ENCODE data around the gene KIAA1958.
"Not testable (repeated sequence)": the region's sequence is repeated elsewhere in the genome, so short reads cannot be mapped to it uniquely, and the experiment has no call there.

The KIAA1958 gene

GRCh38 chr9:112489876-112490666 is 3.4 kb downstream of the KIAA1958 start:
- DNase-seq (ENCODE audit: low read depth in 2 of 2) = no peak

DNA sequence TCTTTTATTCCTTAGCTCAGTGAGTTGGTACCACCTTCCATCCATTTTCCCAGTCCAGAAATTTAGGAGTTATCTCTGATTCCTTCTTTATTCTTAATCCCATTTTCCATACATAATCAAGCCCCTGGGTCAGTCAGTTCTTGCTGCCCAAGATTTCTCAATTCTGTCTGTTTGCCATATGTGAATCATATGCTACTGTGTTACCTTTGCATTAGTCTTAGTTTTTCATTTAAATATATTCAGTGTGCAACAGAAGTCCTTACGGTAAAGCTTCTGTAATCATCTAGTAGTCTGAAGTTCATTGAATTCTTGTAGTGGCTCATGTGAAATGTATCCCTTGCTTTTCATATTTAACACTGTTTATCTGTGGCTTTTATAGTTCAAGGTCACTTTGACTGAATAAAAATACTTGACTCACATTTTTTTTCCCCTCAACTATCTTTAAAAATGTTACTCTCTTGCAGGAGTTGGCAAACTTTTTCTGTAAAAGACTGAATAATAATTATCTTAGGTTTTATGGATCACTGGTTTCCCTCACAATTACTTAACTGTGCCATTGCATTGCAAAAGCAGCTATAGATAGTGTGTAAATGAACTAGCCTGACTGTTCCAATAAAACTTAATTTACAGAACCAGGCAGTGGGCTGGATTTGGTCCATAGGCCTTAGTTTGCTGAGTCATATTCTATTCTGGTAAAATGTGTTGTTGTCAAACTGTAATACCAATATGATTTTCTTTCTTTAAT is 6.9 kb downstream of the KIAA1958 start:
- no peak for DNase-seq (ENCODE audit: low read depth in 2 of 2)

DNA sequence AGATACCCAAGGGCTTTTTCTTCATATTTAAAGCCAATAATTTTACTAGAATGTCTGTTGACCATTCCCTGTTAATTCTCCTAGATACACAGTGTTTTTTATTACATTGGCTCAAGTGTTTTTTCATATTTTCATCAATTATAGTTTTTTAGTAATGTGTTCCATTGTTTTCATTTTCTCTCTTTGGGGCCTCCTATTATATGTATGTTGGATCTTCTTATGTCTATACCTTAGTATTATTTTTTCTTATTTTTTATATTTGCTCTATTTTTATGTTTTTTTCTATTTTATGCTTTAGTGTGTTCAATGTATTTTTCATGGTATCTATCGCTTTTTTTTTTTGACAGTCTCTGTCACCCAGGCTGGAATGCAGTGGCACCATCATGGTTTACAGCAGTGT is 7.5 kb downstream of the KIAA1958 start:
- DNase-seq (ENCODE audit: low read depth in 2 of 2) = no peak

- no peak for DNase-seq (ENCODE audit: low read depth in 2 of 2)
Measured at GRCh38 chr9:112495614-112496013, 9.0 kb downstream of the KIAA1958 start.

DNA sequence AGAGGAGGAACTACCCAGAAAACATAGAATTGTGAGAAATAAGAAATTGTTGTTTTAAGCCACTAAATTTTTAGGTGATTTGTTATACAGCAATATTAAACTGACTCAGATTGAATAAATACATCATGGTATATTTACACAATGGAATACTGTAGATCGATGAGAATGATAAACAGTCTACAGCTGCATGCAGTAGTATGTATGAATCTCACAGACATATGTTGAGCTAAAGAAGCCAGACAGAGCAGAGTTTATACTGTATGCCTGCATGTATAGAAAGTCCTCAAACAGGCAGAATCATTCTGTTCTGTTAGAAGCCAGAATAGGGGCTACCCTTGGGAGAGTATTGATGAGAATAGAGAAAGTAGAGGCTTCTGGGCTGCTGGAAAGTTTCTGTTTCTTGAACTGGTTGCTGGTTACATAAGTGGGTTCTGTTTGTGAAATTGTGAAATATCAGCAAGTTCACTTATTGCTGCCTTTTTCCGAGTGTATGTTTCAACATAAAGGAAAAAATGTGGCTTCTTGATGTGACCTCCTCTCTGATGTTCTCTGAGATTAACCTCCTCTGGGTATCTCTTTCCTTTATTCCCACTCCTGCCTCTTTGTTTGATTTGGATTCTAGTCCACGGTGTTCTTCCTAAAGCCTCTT is 9.6 kb downstream of the KIAA1958 start:
- DNase-seq (ENCODE audit: low read depth in 2 of 2) = no peak

- DNase-seq (ENCODE audit: low read depth in 2 of 2) = no peak
Measured at GRCh38 chr9:112500842-112501241, 14.2 kb downstream of the KIAA1958 start.

- no peak for DNase-seq (ENCODE audit: low read depth in 2 of 2)
Measured at GRCh38 chr9:112501287-112501686, 14.7 kb downstream of the KIAA1958 start.

GRCh38 chr9:112502175-112502946 is 15.7 kb downstream of the KIAA1958 start:
- DNase-seq (ENCODE audit: low read depth in 2 of 2) = no peak

DNA sequence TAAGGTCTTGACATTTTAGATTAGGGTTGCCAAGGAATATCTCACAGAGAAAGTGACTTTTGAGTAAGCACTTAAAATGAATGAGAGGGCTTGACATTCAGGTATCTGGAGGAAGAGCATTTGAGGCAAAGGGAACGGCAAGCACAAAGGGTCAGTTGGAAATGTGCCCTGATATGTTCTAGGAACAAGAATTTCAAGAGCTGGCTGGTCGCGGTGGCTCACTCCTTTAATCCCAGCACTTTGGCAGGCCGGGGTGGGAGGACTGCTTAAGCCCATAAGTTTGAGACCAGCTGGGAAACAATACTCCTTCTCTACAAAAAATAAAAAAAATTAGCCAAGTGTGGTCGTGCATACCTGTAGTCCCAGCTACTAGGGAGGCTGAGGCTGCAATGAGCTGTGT is 16.5 kb downstream of the KIAA1958 start:
- DNase-seq (ENCODE audit: low read depth in 2 of 2) = no peak

- no peak for DNase-seq (ENCODE audit: low read depth in 2 of 2)
Measured at GRCh38 chr9:112505086-112505485, 18.5 kb downstream of the KIAA1958 start.

DNA sequence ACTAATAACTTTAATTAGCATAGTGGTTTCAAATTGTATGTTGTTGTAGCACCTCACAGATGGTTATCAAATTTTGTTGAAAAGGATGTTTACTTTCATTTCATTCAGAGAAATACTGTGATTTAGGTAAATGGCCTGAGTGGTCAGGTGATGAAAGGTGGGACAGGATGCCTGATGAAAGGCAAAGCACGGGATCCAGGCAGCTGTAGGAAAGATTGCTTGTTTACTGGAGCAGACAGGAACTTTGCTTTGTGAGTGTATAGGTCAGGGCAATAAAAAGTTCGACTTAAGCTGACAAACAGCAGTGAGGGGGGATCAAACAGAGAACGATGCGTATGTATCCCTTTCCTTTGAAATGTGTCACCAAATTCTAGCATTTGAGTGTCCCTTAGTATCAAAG is 19.0 kb downstream of the KIAA1958 start:
- no peak for DNase-seq (ENCODE audit: low read depth in 2 of 2)

DNA sequence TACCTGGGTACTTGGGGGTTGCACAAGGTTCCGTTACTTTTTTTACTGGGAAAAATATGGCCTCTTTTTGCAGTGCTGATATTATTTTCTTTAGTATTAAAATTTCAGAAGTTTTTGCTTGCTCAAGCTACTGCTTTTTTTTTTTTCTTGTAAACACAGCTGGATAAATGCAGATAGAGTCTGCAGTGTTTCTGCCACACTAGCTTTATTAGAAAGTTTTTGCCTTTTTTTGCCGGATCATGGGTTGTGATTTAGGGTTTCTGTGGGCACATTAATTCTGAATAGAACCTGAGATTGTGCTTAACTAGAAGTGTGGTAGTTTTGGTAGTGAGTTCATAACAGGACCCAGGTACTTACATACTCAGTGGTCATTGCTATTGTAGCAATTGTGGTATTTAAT is 19.9 kb downstream of the KIAA1958 start:
- no peak for DNase-seq (ENCODE audit: low read depth in 2 of 2)

DNA sequence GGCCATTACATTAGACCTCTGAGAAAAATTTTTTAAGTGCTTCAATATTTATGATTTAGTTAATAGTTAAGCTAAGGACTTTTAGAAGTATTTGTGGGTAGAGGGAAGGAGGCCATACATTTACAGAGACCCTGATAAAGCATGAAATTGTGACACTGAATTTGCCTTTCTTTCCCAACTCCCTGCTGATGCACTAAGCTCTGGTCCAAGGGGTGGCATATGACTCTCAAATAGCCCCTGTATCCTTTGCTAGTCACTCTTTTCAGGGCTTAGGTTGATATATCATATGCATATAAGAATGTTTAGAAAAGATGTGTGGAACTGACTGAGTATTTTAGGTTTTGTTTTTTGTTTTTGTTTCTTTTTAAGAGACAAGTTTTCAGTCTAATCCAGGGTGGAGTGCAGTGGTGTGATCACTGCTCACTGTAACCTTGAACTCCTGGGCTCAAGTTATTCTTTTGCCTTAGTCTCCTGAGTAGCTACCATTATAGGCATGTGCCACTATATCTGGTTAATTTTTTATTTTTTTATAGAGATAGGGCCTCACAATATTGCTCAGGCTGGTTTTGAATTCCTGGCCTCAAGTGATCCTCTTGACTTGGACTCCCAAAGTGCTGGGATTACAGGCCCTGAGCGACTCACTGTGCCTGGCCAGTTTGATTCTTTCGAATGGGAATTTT is 20.5 kb downstream of the KIAA1958 start:
- DNase-seq (ENCODE audit: low read depth in 2 of 2) = no peak

DNA sequence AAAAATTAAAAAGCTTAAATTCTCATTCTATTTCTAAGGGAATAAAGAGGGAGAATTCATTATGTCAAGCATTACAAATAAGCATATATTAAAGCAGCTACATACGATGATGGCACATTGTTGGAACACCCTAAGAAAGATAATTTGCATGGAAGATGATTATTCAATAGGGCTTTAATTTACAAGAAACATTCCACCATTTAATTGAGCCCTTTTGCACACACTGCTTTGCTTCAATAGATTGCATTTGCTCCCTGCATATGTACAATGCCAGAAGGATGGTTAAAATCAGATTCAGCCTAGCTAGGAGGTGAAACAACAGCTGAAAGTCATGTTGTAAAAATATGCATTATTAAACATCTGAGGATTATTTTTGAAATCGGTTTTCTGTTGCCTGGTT is 21.8 kb downstream of the KIAA1958 start:
- no peak for DNase-seq (ENCODE audit: low read depth in 2 of 2)

- DNase-seq (ENCODE audit: low read depth in 2 of 2) = not testable (repeated sequence)
Measured at GRCh38 chr9:112512377-112512776, 25.8 kb downstream of the KIAA1958 start.

DNA sequence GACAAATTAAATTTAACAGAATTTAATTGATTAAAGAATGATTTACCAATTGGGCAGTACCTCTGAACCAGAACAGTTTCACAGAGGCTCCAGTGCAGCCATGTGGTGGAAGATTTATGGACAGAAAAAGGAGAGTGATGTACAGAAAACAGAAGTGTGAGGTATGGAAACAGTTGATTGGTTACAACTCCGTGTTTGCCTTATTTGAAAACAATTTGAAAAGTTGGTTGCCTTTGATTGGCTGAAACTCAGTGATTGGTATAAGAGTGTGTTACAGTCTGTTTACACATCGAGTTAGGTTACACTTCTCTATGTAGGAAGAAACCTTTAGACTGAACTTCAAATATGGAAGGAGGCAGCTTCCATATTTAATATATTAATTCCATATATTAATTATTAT is 30.1 kb downstream of the KIAA1958 start:
- no peak for DNase-seq (ENCODE audit: low read depth in 2 of 2)

GRCh38 chr9:112520069-112520468 is 33.4 kb downstream of the KIAA1958 start:
- no peak for DNase-seq (ENCODE audit: low read depth in 2 of 2)

GRCh38 chr9:112520656-112521055 is 34.0 kb downstream of the KIAA1958 start:
- no peak for DNase-seq (ENCODE audit: low read depth in 2 of 2)

- DNase-seq (ENCODE audit: low read depth in 2 of 2) = no peak
Measured at GRCh38 chr9:112526973-112527372, 40.3 kb downstream of the KIAA1958 start.

GRCh38 chr9:112527959-112528358 is 41.3 kb downstream of the KIAA1958 start:
- no peak for DNase-seq (ENCODE audit: low read depth in 2 of 2)

DNA sequence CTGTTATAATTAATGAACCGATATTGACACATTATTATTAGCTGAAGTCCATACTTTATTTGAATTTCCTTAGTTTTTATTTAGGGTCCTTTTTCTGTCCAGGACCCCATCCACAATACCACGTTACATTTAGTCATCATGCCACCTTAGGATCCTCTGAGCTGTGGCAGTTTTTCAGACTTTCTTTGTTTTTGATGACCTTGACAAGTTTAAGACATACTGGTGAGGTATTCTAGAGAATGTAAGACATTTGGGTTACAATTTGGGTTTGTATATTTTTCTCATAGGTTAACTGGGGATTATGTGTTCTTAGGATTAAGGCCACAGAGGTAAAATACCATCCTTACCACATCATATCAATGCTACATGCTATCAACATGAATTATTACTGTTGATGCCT is 42.7 kb downstream of the KIAA1958 start:
- no peak for DNase-seq (ENCODE audit: low read depth in 2 of 2)
